WERI-Rb-1 (cell line): Measurements from ENCODE around the gene TMEM8B.

Experiments used
- DNase-seq: peaks from one replicate; pipeline ENCODE4 v3.0.0-alpha.2; 2020
- H3K27ac ChIP-seq: fragments of 250-450 bp; sonication (Bioruptor Pico); 2 replicates; pipeline ENCODE4 v1.5.1; 2020; ENCODE audit warnings: mild to moderate bottlenecking, moderate library complexity
- H3K27me3 ChIP-seq: fragments of 250-450 bp; sonication (Bioruptor Pico); 2 replicates; pipeline ENCODE4 v1.5.1; 2021; ENCODE audit warnings: mild to moderate bottlenecking, low read depth, moderate library complexity; ENCODE audit not compliant: insufficient read depth, severe bottlenecking
- H3K36me3 ChIP-seq: fragments of 250-450 bp; sonication (Bioruptor Pico); 2 replicates; pipeline ENCODE4 v1.5.1; 2020; ENCODE audit warnings: mild to moderate bottlenecking, moderate library complexity
- H3K4me3 ChIP-seq: 2 replicates; pipeline ENCODE4 v1.5.1; 2011; ENCODE audit warnings: low read depth, mild to moderate bottlenecking, control low read depth, low read length
- H3K9me3 ChIP-seq: fragments of 250-450 bp; sonication (Bioruptor Pico); 2 replicates; pipeline ENCODE4 v1.5.1; 2021; ENCODE audit warnings: mild to moderate bottlenecking, moderate library complexity; ENCODE audit not compliant: severe bottlenecking
- CTCF ChIP-seq: IDR thresholded peaks from 2 replicates; pipeline ENCODE4 v1.5.1; 2011; ENCODE audit warnings: low read depth, mild to moderate bottlenecking, control low read depth, inconsistent platforms, low read length

The TMEM8B gene

GRCh38 chr9:35904338-35904737 lies 75.3 kb downstream of the TMEM8B start:
- H3K9me3 ChIP-seq: no peaks in the 10 kb centered on the region
- TF ChIP-seq CTCF: no peak
- DNase-seq: no peak
- H3K36me3 ChIP-seq: no peaks in the 10 kb centered on the region
- H3K4me3 ChIP-seq: no peak overlapping the region
- no peak overlapping the region for H3K27ac ChIP-seq
- H3K27me3 ChIP-seq: no peaks in the 10 kb centered on the region

- H3K27ac ChIP-seq: no peak overlapping the region
- DNase-seq: no peak
Measured at GRCh38 chr9:35905051-35905781, 76.2 kb downstream of the TMEM8B start.

GRCh38 chr9:35905912-35906679 lies 77.1 kb downstream of the TMEM8B start, which contains the start of gene HRCT1:
Gene HRCT1, plus strand, starts transcription at chr9:35906202. Its CDS starts 86 bp downstream, at chr9:35906288.
- no peaks in the 10 kb centered on the region for H3K9me3 ChIP-seq
- H3K27ac ChIP-seq: peak within 1 kb of the TSS; percentile 58
- no peaks in the 10 kb centered on the region for H3K36me3 ChIP-seq
- TF ChIP-seq CTCF: no peak
- H3K4me3 ChIP-seq: no peak within 1 kb of the TSS
- no peaks in the 10 kb centered on the region for H3K27me3 ChIP-seq
- DNase-seq: no peak

More at GRCh38 chr9:35905051-35905781, 76.2 kb downstream of the TMEM8B start:
- no peak for TF ChIP-seq CTCF
- Histone ChIP-seq H3K9me3 (no peaks in the 10 kb centered on the region), H3K27me3 (no peaks in the 10 kb centered on the region), H3K4me3 (no peak overlapping the region), H3K36me3 (no peaks in the 10 kb centered on the region)

- Histone ChIP-seq H3K4me3 (no peak overlapping the region), H3K36me3 (no peaks in the 10 kb centered on the region), H3K27me3 (no peaks in the 10 kb centered on the region), H3K9me3 (no peaks in the 10 kb centered on the region), H3K27ac (peak overlapping the region; percentile 58)
- peak; percentile 48 for DNase-seq
- TF ChIP-seq CTCF: no peak
Measured at GRCh38 chr9:35906923-35907699, 78.1 kb downstream of the TMEM8B start.

- H3K36me3 ChIP-seq: no peaks in the 10 kb centered on the region
- peak overlapping the region; percentile 58 for H3K27ac ChIP-seq
- no peaks in the 10 kb centered on the region for H3K27me3 ChIP-seq
- no peaks in the 10 kb centered on the region for H3K9me3 ChIP-seq
- TF ChIP-seq CTCF: no peak
- DNase-seq: peak; percentile 39
- no peak overlapping the region for H3K4me3 ChIP-seq
Measured at GRCh38 chr9:35907711-35908503, 78.9 kb downstream of the TMEM8B start.
